PC-9 (cell line): ENCODE measurements around the gene IQGAP1. TPM values are rescaled to one million over a fixed set of nuclear protein-coding genes. Genes with fewer than 3 reads are reported as not detected.

ENCODE experiments used
- BruUV-seq: library from RNA; stranded (reverse); fragments of 400-500 nt; replicated peaks from 2 replicates; lab custom pipeline; 2021; lab: Mats Ljungman, UMichigan
- CTCF ChIA-PET: fragments of 300-600 bp; sonication (Branson Sonifier 250); formaldehyde crosslinking; loops from one replicate; lab custom pipeline; 2022; ENCODE audit warnings: antibody characterized with exemption; lab: Charles Lee
- POLR2A ChIA-PET: fragments of 300-600 bp; sonication (Branson Sonifier 250); formaldehyde crosslinking; loops from one replicate; lab custom pipeline; 2022; ENCODE audit warnings: antibody characterized with exemption; ENCODE audit not compliant: unreplicated experiment; lab: Charles Lee
- DNase-seq, 2 experiments: peaks; one replicate each; pipeline versions ENCODE4 v3.0.0 to v3.0.0-alpha.2; 2015 to 2022; ENCODE audit warnings: mixed read lengths in 1 of 2
- H2AFZ ChIP-seq: fragments of 200-600 bp; sonication (generic); 2 replicates; pipeline ENCODE4 v1.8.1; 2017; ENCODE audit warnings: antibody characterized with exemption
- H3F3A ChIP-seq: fragments of 200-600 bp; sonication (generic); 2 replicates; pipeline ENCODE4 v1.8.1; 2017; ENCODE audit warnings: antibody characterized with exemption, mild to moderate bottlenecking, low read depth; ENCODE audit not compliant: insufficient read depth
- H3K27ac ChIP-seq: fragments of 200-600 bp; sonication (generic); 2 replicates; pipeline ENCODE4 v1.6.1; 2016; ENCODE audit warnings: mixed run types
- H3K27me3 ChIP-seq: fragments of 200-600 bp; sonication (generic); 2 replicates; pipeline ENCODE4 v1.6.1; 2016; ENCODE audit warnings: low read depth, mixed run types; ENCODE audit not compliant: insufficient read depth
- H3K36me3 ChIP-seq: fragments of 200-600 bp; sonication (generic); 2 replicates; pipeline ENCODE4 v1.6.1; 2016; ENCODE audit warnings: low read depth, mixed run types
- H3K4me1 ChIP-seq: fragments of 200-600 bp; sonication (generic); replicated peaks from 2 replicates; pipeline ENCODE4 v1.6.1; 2016; ENCODE audit warnings: mixed run types; ENCODE audit not compliant: insufficient read depth
- H3K4me2 ChIP-seq: fragments of 200-600 bp; sonication (generic); 2 replicates; pipeline ENCODE4 v1.6.1; 2017; ENCODE audit warnings: mixed run types
- H3K4me3 ChIP-seq: fragments of 200-600 bp; sonication (generic); 2 replicates; pipeline ENCODE4 v1.6.1; 2016; ENCODE audit warnings: mixed run types
- H3K79me2 ChIP-seq: fragments of 200-600 bp; sonication (generic); 2 replicates; pipeline ENCODE4 v1.6.1; 2017; ENCODE audit warnings: low read depth, mixed run types
- H3K9me2 ChIP-seq: fragments of 200-600 bp; sonication (generic); 2 replicates; pipeline ENCODE4 v1.8.1; 2017; ENCODE audit warnings: mild to moderate bottlenecking; ENCODE audit not compliant: insufficient read depth
- H3K9me3 ChIP-seq: fragments of 200-600 bp; sonication (generic); 2 replicates; pipeline ENCODE4 v1.8.1; 2016; ENCODE audit warnings: low read depth; ENCODE audit not compliant: insufficient read depth
- H4K20me1 ChIP-seq: fragments of 200-600 bp; sonication (generic); 2 replicates; pipeline ENCODE4 v1.8.1; 2017; ENCODE audit not compliant: insufficient read depth
- EZH2 ChIP-seq: fragments of 200-600 bp; sonication (generic); IDR thresholded peaks from 2 replicates; pipeline ENCODE4 v1.8.0; 2017; ENCODE audit warnings: antibody characterized with exemption, low read depth
- intact Hi-C: fragments of 100-400 bp; cut with micrococcal nuclease; formaldehyde crosslinking; loops from one replicate; pipeline ENCODE4 v1.10.0; 2022; ENCODE audit not compliant: unreplicated experiment
- total RNA-seq: library from RNA; stranded (reverse); gene quantifications from 2 replicates; pipeline ENCODE4 v1.2.3, GENCODE V29; 2021
- TF ChIP-seq, protein P1 (sequence below): fragments of 200-600 bp; sonication (generic); conservative IDR thresholded peaks from 2 replicates; pipeline ENCODE4 v1.6.1; 2017; ENCODE audit warnings: mixed run types, antibody characterized with exemption, mild to moderate bottlenecking, moderate library complexity

Gene IQGAP1
- total RNA-seq, 1 experiment from 2014 or later = 164 TPM

DNA sequence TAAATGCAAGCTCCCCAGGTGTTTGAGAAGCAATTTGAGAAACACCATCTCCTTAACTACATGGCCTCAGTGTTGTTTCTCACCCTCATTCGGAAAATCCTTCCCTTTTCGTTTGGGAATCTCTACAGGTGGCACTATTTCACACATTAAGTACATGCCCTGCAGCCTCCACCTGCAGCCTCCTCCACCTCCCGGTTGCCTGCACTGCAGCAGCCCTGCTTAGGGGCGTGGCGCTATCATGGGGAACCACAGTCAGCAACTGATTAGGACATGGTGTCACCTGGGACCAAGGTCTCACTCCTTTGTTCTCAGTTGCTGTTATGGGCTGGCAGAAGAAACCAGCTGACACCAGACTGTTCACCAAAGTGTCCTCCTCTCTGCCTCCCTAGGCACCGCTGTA, 47.7 kb upstream of the IQGAP1 start:
- Histone ChIP-seq H3K36me3 (no peaks in the 10 kb centered on the region), H3K27me3 (no peaks in the 10 kb centered on the region), H3K4me3 (no peak overlapping the region), H3K4me1 (peaks cover 54% of the 10 kb centered on the region), H3K79me2 (no peaks in the 10 kb centered on the region), H3K9me2 (no peaks in the 10 kb centered on the region), H4K20me1 (no peaks in the 10 kb centered on the region), H3K4me2 (no peak overlapping the region), H3K9me3 (no peaks in the 10 kb centered on the region), H2AFZ (no peak overlapping the region), H3F3A (peaks cover 30% of the 10 kb centered on the region), H3K27ac (no peak overlapping the region)
- no peak for TF ChIP-seq EZH2
- TF ChIP-seq, protein P1, sequence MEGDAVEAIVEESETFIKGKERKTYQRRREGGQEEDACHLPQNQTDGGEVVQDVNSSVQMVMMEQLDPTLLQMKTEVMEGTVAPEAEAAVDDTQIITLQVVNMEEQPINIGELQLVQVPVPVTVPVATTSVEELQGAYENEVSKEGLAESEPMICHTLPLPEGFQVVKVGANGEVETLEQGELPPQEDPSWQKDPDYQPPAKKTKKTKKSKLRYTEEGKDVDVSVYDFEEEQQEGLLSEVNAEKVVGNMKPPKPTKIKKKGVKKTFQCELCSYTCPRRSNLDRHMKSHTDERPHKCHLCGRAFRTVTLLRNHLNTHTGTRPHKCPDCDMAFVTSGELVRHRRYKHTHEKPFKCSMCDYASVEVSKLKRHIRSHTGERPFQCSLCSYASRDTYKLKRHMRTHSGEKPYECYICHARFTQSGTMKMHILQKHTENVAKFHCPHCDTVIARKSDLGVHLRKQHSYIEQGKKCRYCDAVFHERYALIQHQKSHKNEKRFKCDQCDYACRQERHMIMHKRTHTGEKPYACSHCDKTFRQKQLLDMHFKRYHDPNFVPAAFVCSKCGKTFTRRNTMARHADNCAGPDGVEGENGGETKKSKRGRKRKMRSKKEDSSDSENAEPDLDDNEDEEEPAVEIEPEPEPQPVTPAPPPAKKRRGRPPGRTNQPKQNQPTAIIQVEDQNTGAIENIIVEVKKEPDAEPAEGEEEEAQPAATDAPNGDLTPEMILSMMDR = no peak
- ChIA-PET POLR2A (no interaction called here), CTCF (no interaction called here)
- intact Hi-C loops = no loop called here
- BruUV-seq = no TSS peak
- no peak for DNase-seq

- TF ChIP-seq, protein P1 = no peak
- no peak for TF ChIP-seq EZH2
- no peaks in the 10 kb centered on the region for H4K20me1 ChIP-seq
- H3K4me1 ChIP-seq = peaks cover 26% of the 10 kb centered on the region
- H3K4me2 ChIP-seq = no peak overlapping the region
- H3K27me3 ChIP-seq = no peaks in the 10 kb centered on the region
- H3K79me2 ChIP-seq = no peaks in the 10 kb centered on the region
- no peak overlapping the region for H3K27ac ChIP-seq
- no peak for DNase-seq
- no TSS peak for BruUV-seq
- H2AFZ ChIP-seq = no peak overlapping the region
- intact Hi-C loops = no loop called here
- POLR2A ChIA-PET = no interaction called here
- H3K9me2 ChIP-seq = no peaks in the 10 kb centered on the region
- no peaks in the 10 kb centered on the region for H3K36me3 ChIP-seq
- CTCF ChIA-PET = no interaction called here
- H3K4me3 ChIP-seq = no peak overlapping the region
- H3K9me3 ChIP-seq = no peaks in the 10 kb centered on the region
- H3F3A ChIP-seq = 0 out of 2 replicates have a peak, but pooled peaks cover 4% of the 10 kb centered on the region
Observed at GRCh38 chr15:90343302-90343790, 44.7 kb upstream of the IQGAP1 start.

- BruUV-seq = no TSS peak
- H3K36me3 ChIP-seq = no peaks in the 10 kb centered on the region
- DNase-seq = no peak
- 0 out of 2 replicates have a peak, but pooled peaks cover 4% of the 10 kb centered on the region for H3F3A ChIP-seq
- no peak overlapping the region for H3K4me2 ChIP-seq
- TF ChIP-seq, protein P1 = no peak
- no peak for TF ChIP-seq EZH2
- H3K9me2 ChIP-seq = no peaks in the 10 kb centered on the region
- H4K20me1 ChIP-seq = no peaks in the 10 kb centered on the region
- intact Hi-C loops = no loop called here
- H3K9me3 ChIP-seq = no peaks in the 10 kb centered on the region
- H3K4me3 ChIP-seq = no peak overlapping the region
- H3K27me3 ChIP-seq = no peaks in the 10 kb centered on the region
- H3K4me1 ChIP-seq = peaks cover 20% of the 10 kb centered on the region
- no peak overlapping the region for H3K27ac ChIP-seq
- ChIA-PET CTCF (no interaction called here), POLR2A (no interaction called here)
- H3K79me2 ChIP-seq = no peaks in the 10 kb centered on the region
- H2AFZ ChIP-seq = no peak overlapping the region
Observed at GRCh38 chr15:90344662-90345061, 43.4 kb upstream of the IQGAP1 start.
